Fibroblast of lung (primary cell): ENCODE results near the gene SEC31B.

Source experiments
- CTCF ChIP-seq, 2 donors: IDR thresholded peaks in 1 of 2; conservative IDR thresholded peaks in 1 of 2; 1 replicate in 1 of 2; 2 replicates in 1 of 2; pipeline ENCODE4 v1.5.1; 2011 to 2012; ENCODE audit warnings: low read length in 2 of 2, control low read depth in 1 of 2, inconsistent platforms in 1 of 2, low read depth in 1 of 2, mild to moderate bottlenecking in 1 of 2
- EZH2 ChIP-seq: IDR thresholded peaks from 2 replicates; pipeline ENCODE4 v1.5.1; 2012; ENCODE audit warnings: low read length, control low read depth, mild to moderate bottlenecking; ENCODE audit errors: missing control alignments

GRCh38 chr10:100442548-100442947 is 77.1 kb downstream of the SEC31B start:
- no peak for TF ChIP-seq CTCF (conservative IDR thresholded peaks at IDR 0.05 in 1 of 2, IDR thresholded peaks at IDR 0.05 in 1 of 2; ENCODE audit: low read depth in 1 of 2, low read length in 2 of 2)
- no peak for TF ChIP-seq EZH2
